Liver (tissue), 2 donors: ENCODE data around the gene CAPRIN2.

ENCODE experiments used
- CTCF ChIP-seq: fragments of 150-350 bp; IDR thresholded peaks from 2 replicates; pipeline ENCODE4 v1.5.1; 2017; ENCODE audit warnings: improper control_type of control experiment, low read depth, low read length; ENCODE audit not compliant: missing input control
- YY1 ChIP-seq: IDR thresholded peaks from 2 replicates; pipeline ENCODE4 v1.6.1; 2016; ENCODE audit warnings: antibody characterized with exemption, mild to moderate bottlenecking
- donor health status: healthy.

GRCh38 chr12:30694412-30695198, 60.1 kb downstream of the CAPRIN2 start:
- no peak for TF ChIP-seq CTCF
- TF ChIP-seq YY1: no peak
